GM12891 (cell line): ENCODE results near the gene STK35.

Source experiments
- POLR2A ChIP-seq: IDR thresholded peaks from 2 replicates; pipeline ENCODE4 v1.6.1; 2011; ENCODE audit warnings: low read depth, low read length, control low read depth
- POLR2AphosphoS5 ChIP-seq: IDR thresholded peaks from 2 replicates; pipeline ENCODE4 v1.6.1; 2011; ENCODE audit warnings: low read depth, low read length, control low read depth
- SPI1 ChIP-seq: IDR thresholded peaks from 2 replicates; pipeline ENCODE4 v1.6.1; 2011; ENCODE audit warnings: low read depth, low read length, control low read depth
- TAF1 ChIP-seq: IDR thresholded peaks from 2 replicates; pipeline ENCODE4 v1.6.1; 2011; ENCODE audit warnings: low read depth, low read length, control low read depth

GRCh38 chr20:2139250-2139649 lies 37.6 kb downstream of the STK35 start:
- TF ChIP-seq POLR2A (no peak), TAF1 (no peak), POLR2AphosphoS5 (no peak), SPI1 (no peak)
